Sciatic nerve (tissue), 2 donors: ENCODE results near the gene PTGS2. TPM values are rescaled to one million over a fixed set of nuclear protein-coding genes. Genes with fewer than 3 reads are reported as not detected.
"Not testable (repeated sequence)": the region's sequence is repeated elsewhere in the genome, so short reads cannot be mapped to it uniquely, and the experiment has no call there.

Experiments
- ATAC-seq: fragments of 200-7000 bp; cut with Tn5 transposase; one replicate; pipeline ENCODE4 v1.9.1; 2020; ENCODE audit warnings: mild to moderate bottlenecking, moderate library complexity
- DNase-seq: peaks from one replicate; pipeline ENCODE4 v3.0.0-alpha.2; 2020; ENCODE audit warnings: low spot score
- intact Hi-C: fragments of 100-400 bp; cut with DNase I; formaldehyde crosslinking; loops from one replicate; pipeline ENCODE4 v1.14.2; 2022
- total RNA-seq: library from RNA; stranded (reverse); fragmentation: NEBNext Ultra II Directional; extraction: Animal tissue kit (Norgen Biotek cat#: 25700); gene quantifications from one replicate; pipeline ENCODE4 v1.2.1, GENCODE V29; 2021
- donor health status: DM: no; HTN: no; CAD: no.
- donor health status: DM: no; HTN: no; CAD: no.

PTGS2 gene
- total RNA-seq, 1 donor from 2014 or later = 5.4 TPM

DNA sequence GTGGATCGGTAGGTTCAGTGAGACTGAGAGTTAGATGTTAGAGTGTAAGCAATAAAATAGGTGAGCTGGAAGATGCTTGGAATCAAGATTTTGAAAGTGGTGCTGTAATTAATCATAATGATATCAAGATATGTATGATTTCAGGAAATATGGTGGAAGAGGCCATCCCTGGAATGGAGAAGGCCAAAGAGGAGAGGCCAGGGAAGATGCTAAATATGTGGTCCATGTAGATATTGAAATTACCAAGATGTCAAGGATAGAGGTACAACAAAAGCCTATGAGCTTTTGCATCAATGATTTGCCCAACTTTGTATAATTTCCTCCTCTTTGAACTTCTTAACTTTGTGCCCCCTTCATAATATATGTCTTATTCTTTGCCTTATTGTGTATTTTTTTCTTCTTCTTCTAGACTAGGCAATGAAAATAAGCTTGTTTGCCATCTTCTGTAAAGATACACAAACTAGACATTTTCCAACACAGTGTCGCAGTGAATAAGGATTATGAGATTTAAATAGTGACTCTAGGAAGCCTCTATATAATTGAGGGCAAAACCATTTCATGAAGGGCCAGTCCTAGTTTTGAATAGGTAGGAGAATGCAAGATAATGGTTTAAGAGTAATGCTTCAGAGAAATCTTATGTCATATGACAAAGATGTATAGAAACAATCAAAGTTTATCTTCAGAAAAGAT, 8.9 kb downstream of the PTGS2 start:
- intact Hi-C loops = no loop called here
- DNase-seq = no peak
- ATAC-seq = no peak

DNA sequence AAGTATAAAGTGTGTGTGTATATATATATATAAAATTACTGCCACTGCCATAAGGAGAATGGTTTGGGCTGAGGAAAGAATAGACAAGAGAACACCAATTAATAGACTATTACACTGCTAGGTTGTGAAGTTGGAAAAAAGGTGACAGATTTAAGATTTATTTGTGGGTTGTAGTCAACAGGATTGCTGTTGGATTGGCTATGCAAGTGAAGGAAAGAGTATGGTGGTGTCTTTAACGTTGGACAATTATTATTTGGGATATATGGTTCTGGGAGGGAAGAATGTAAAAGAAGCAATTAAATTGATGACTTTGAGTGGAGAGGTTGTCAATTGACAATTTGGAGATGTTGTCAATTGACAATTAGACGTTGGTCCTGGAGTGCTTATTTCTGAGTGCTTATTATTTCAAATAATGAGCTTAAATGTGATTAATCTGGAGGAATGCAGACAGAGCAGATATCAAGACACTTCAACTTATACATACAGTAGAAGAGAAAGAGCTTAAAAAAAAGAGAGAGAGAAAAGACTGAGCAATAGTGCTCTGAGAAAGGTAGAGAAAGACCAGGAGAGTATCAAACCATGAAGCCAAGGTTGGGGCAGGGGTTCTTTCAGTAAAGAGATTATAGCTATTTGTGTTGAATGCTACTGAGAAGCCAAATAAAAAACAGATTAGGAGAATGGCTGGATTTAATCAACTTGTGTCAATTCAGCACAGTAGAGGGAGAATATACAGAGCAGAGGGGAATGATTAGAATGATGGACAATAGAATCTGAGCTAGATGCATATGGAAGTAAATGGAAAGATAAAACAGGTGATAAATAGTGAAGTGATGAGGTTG, 9.7 kb downstream of the PTGS2 start:
- DNase-seq (no peak), ATAC-seq (no peak)
- intact Hi-C loops = no loop called here

DNA sequence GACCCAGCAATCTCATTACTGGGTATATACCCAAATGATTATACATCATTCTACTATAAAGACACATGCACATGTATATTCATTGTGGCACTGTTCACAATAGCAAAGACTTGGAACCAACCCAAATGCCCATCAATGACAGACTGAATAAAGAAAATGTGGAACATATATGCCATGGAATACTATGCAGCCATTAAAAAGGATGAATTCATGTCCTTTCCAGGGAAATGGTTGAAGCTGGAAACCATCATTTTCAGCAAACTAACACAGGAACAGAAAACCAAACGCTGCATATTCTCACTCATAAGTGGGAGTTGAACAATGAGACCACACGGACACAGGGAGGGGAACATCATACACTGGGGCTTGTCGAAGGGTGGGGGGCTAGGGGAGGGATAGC, 10.4 kb downstream of the PTGS2 start:
- DNase-seq, ATAC-seq, intact Hi-C loops: not testable (repeated sequence)

DNA sequence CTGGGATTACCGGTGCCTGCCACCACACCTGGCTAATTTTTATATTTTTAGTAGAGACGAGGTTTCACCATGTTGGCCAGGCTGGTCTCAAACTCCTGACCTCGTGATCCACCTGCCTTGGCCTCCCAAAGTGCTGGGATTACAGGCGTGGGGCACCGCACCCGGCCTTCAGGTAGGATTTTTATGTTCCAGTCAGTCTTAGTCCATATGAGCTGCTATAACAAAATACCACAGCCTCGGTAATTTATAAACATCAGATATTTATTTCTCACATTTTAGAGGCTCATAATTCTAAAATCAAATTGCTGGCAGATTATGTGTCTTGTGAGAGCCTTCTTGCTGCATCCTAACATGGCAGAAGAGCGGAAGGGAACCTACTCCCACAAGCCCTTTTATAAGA, 16.0 kb downstream of the PTGS2 start:
- intact Hi-C loops, DNase-seq, ATAC-seq: not testable (repeated sequence)

DNA sequence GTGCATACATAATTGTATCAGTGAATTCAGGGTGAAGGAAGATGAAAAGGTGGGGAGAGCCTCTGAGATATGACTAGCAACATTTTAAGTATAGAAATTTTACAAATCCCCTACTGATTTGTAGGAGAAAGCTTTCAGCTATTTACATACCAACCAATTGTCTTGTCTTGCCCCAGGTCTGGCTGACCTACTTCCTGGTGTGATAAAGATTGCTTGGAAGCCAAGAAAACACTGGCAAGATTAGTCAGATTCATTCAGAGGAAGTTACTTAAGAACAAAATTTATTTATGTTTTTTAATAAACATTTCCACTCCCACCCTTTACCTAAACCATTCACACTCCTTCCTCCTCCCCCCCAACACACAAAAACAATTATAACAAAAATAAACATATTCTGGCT, 17.5 kb downstream of the PTGS2 start:
- no peak for DNase-seq
- intact Hi-C loops = no loop called here
- no peak for ATAC-seq

DNA sequence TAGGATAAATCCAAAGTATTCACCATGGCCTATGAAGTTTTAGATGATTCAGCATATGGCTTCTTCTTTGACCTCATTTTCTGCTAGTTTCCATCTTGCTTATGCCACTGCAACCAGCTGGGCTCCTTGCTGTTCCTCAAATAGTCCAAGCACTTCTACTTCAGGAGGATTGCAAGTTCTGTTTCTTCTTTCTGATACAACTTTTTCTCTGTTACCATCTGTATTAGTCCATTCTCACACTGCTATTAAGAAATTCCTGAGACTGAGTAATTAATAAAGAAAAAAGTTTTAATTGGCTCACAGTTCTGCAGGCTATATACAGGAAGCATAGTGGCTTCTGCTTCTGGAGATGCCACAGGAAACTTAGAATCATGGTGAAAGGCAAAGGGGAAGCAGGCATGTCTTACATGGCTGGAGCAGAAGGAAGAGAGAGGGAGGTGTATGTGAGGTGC, 20.3 kb downstream of the PTGS2 start:
- DNase-seq (no peak), ATAC-seq (no peak)
- intact Hi-C loops = no loop called here

DNA sequence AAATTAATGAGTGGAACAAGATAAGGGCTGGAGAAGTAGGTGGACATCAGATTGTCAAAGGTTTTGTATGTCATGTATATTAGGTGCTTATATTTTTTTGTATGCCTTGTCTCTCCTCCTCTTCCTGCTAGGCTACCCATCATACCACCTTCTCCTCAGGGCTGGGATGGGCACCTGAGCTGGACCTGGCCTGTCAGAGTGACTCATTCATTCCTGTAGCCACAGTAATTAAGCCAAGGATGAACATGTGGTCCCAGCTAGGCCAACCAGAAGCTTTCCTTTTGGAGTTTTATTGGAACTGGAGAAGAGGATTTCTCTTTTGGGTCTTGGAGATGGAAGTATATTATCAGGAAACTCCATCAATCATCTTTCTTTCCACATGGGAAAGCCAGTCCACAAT, 21.2 kb downstream of the PTGS2 start:
- intact Hi-C loops = no loop called here
- DNase-seq (no peak), ATAC-seq (no peak)

DNA sequence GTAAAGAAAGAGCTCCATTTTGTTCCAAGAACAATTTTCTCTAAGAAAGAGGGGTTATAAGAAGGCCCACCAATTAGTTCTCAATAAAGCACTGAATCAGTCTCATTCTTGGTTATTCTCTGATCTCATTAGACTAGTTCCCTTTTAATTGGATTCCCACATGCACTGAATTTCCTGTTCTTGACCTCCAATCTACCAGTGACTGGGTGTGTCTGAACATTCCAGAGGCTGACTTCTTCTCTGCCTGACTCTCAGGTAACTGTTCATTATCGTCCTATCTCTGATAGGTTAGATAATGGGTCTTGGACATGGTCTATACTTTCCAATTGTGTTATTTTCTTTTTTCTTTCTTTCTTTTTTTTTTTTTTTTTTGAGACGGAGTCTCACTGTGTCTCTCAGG, 22.7 kb downstream of the PTGS2 start:
- intact Hi-C loops = no loop called here

DNA sequence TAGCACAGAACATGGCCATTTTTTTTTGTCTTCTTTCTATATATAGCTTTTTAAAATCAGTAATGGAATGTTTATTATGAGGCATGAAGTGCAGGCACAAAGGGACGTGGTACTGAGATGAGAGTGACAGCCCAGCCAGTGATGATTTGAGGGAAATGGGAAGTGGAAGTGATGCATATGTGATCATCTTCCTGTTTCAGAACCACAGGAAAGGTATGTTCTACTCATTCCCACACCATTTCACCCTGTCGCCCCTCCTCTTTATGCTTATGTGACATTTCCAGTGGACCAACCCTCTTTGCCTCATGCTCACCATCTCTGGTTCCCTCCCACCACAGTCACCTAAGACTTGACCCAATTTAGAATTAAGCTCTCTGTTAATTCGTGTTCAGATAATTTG, 24.3 kb downstream of the PTGS2 start:
- DNase-seq (no peak), ATAC-seq (peak; percentile 10)
- intact Hi-C loops = no loop called here

More for the DNA sequence above, 22.7 kb downstream of the PTGS2 start:
- ATAC-seq (no peak), DNase-seq (no peak)

DNA sequence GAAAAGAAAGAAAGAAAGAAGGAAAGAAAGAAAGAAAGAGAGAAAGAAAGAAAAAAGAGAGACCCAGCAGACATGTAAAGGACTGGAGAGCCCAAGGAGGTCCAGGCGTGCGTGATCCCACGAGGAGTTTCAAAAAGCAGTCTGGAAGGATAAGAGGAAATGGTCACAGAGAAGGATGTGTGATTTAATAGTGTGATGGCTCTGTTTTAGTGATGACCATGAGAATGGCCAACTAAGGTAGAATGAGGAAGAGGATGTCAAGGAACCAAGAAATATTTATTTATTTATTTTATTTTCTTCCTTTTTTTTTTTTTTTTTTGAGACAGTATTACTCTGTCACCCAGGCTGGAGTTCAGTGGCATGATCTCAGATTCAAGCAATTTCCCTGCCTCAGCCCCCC, 25.5 kb downstream of the PTGS2 start:
- intact Hi-C loops = no loop called here

DNA sequence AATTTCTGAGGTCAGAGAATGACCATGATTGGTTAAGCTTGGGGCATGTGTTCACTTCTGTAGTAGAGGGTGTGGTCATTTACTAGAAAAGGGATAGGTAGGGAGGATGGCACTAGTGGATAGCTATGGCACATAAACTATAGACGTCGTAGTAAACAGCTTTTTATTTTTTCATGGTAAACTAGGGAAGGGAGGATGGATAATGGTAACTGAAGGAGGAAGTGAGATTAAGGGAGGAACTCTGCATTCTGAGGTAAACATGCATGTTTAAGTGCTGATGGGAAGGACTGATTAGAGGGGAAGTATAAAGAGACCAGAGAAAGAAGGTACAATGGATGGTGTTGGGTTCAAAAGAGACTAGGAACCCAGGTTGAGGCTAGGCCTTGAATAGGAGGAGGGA, 26.9 kb downstream of the PTGS2 start:
- DNase-seq (no peak), ATAC-seq (peak; percentile 22)
- intact Hi-C loops = no loop called here

More for the DNA sequence above, 25.5 kb downstream of the PTGS2 start:
- DNase-seq (no peak), ATAC-seq (no peak)

DNA sequence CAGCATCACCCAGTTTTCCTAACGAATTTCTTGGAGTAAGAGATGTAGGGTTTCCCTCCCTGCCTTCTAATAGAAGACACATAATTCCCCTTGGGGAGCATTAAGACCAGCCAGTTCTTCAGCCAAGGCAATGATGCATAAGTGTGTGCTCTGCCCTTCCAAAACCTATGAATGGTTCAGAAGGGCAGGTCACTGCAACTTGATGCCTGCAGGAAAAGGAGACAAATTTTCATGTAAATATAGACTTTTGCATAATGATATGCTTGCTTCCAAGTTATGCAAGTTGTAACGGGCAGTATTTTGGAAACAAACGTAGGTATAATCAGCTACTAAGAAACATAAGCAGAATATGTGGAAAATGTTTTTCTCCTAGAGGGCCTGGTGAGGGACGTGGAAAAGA, 31.6 kb downstream of the PTGS2 start:
- no peak for DNase-seq
- no peak for ATAC-seq
- intact Hi-C loops = no loop called here

DNA sequence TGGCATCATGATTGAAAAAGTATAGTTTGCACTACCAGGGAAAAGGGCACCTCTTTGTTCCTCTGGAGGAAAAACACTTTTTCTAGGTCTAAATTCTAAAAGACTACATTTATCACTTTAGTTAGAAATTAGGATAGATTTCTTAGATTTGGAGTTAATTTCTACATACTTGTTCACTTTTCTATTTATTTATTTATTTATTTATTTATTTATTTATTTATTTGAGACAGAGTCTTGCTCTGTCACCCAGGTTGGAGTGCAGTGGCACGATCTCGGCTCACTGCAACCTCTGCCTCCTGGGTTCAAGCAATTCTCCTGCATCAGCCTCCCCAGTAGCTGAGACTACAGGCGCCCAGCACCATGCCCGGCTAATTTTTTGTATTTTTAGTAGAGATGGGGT, 32.2 kb downstream of the PTGS2 start:
- intact Hi-C loops, ATAC-seq, DNase-seq: not testable (repeated sequence)

DNA sequence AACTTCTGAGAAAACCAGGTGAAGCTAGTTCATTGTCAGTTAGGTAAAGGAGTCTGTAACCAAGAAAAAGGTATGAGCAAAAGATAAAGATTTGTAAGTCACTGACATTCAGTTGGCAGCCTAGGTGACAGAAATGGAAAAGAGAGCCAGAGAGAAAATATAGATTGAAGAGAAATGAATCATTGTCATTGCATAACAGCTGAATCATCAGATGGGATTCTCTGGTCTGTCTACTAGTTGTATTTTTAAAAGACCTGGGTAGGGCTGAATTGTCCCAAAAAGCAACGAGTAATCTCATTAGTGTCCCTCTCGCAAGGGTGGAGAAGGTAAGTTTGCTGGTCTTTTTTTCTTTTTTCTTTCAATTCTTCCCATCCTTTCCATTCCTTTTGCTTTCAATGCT, 36.6 kb downstream of the PTGS2 start:
- intact Hi-C loops = no loop called here
- no peak for DNase-seq
- ATAC-seq = no peak

DNA sequence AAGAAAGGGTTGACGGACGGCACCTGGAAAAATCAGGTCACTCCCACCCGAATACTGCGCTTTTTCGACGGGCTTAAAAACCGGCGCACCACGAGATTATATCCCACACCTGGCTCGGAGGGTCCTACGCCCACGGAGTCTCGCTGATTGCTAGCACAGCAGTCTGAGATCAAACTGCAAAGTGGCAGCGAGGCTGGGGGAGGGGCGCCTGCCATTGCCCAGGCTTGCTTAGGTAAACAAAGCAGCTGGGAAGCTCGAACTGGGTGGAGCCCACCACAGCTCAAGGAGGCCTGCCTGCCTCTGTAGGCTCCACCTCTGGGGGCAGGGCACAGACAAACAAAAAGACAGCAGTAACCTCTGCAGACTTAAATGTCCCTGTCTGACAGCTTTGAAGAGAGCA, 42.7 kb downstream of the PTGS2 start:
- DNase-seq, intact Hi-C loops, ATAC-seq: not testable (repeated sequence)

DNA sequence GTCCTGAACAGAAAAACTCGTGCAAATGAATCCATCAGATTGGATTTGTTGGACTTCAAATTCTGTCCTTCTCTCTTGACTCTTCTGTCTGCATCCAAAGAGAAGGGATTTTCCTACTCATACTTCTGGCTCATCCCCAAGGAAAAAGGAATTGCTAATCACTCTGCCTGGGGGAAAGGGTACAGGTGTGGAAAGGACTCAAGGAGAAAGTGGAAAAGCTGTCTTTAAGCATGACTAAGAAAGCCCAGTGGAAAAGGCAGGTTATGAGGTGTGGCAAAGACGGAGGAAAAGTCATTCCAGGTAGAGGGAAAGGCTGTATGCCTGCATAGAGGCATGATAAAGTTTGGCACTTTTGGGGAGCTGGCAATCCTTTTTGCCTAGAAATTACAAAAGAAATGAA, 43.4 kb downstream of the PTGS2 start:
- ATAC-seq (no peak), DNase-seq (no peak)
- intact Hi-C loops = no loop called here

DNA sequence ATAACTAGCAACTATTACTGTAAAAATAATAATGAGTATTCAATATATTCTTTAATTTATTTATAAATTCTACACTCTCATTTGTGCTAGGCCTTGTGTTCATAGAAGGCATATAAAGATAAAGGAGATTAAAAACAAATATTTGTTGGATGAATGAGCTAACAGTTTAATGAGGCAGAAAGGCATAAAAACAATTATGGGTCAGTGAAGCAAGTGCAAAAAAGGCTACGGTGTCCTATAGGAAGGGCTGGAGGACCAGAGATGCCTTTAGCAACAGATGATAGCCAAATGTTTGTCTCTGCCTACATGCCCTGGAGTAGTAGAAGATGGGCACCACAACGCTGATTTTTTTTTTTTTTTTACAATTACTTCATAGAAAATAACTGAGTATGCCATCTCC, 45.7 kb downstream of the PTGS2 start:
- intact Hi-C loops = no loop called here
- ATAC-seq = no peak

DNA sequence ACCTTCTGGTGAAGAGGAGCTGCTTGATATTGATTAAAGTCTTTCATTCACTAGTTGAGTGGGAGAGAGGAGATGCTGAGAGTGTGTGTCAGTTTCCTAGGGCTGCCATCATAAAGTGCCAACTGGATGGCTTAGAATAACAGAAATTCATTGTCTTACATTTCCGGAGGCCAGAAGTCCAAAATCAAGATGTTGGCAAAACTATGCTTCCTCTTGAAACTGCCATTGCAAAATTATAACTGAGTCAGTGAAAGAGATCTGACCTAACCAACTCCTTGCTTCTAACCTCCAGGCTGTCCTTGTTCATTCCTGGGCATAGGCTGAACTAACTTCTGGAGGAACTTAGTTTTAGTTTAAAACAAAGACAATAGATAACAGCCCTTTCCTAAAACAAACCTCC, 47.1 kb downstream of the PTGS2 start:
- ATAC-seq = no peak
- intact Hi-C loops = no loop called here

More for the DNA sequence above, 45.7 kb downstream of the PTGS2 start:
- no peak for DNase-seq

DNA sequence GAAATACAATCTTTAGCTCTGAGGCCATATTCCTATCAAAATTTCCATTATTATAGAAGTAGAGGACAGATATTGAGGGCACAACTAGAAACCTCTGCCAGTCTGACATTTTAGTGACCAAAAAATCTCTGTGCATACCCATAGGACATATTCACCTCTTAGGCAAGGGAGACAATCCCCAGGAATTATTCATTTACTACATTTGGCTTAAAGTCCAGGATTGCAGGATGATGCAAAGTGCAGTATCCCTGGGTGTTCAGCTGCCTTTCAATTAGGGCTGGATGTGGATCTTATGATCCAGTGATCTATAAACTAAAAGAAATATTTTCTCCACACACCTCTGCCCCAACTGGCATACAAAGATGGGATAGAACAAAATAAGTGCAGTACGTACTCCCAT, 50.9 kb downstream of the PTGS2 start:
- no peak for ATAC-seq

More for the DNA sequence above, 47.1 kb downstream of the PTGS2 start:
- no peak for DNase-seq

DNA sequence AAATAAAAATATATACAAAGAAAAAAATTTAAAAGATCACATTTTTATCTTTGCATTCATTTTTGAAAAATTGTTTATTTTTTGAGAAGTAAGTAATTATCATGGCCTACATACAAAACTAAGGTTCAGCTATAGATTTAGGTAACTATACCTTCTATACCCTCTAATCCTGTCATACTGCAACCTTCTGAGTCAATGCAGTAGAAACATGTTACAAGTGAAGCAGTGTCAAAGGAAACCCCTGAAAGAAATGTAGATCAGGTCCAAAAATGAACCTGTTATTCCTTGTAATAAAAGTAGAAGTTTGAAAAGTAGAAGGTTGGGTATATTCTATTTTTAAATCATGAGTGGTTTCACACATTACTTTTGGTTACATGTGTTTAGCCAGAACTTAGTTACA, 51.3 kb downstream of the PTGS2 start:
- DNase-seq (no peak), ATAC-seq (no peak)
- intact Hi-C loops = no loop called here

More for the DNA sequence above, 50.9 kb downstream of the PTGS2 start:
- no peak for DNase-seq
- intact Hi-C loops = no loop called here
